GM23338 (cell line): Measurements from ENCODE around the gene DIP2B. TPM values are rescaled to one million over a fixed set of nuclear protein-coding genes. Genes with fewer than 3 reads are reported as not detected.
A peak's percentile ranks its signal among the peaks of the same experiment; 100 is the strongest.

Source experiments
- ATAC-seq: fragments of 200-7000 bp; cut with Tn5 transposase; 3 replicates; pipeline ENCODE4 v1.9.1; 2020
- DNase-seq: peaks from one replicate; pipeline ENCODE4 v3.0.0-alpha.2; 2015; ENCODE audit warnings: low spot score
- H2AFZ ChIP-seq: fragments of 200-600 bp; sonication (generic); 2 replicates; pipeline ENCODE4 v1.8.0; 2016; ENCODE audit warnings: antibody characterized with exemption, mild to moderate bottlenecking, moderate library complexity
- H3F3A ChIP-seq: fragments of 200-600 bp; sonication (generic); replicated peaks from 2 replicates; pipeline ENCODE4 v1.8.0; 2017; ENCODE audit warnings: antibody characterized with exemption, mixed run types, low read depth
- H3K27ac ChIP-seq: fragments of 200-600 bp; sonication (generic); 2 replicates; pipeline ENCODE4 v1.6.1; 2016; ENCODE audit warnings: low read depth
- H3K27me3 ChIP-seq: fragments of 200-600 bp; sonication (generic); 2 replicates; pipeline ENCODE4 v1.8.0; 2016; ENCODE audit warnings: mild to moderate bottlenecking, mixed run types, moderate library complexity; ENCODE audit not compliant: insufficient read depth
- H3K36me3 ChIP-seq: fragments of 200-600 bp; sonication (generic); 2 replicates; pipeline ENCODE4 v1.8.0; 2016; ENCODE audit warnings: mild to moderate bottlenecking; ENCODE audit not compliant: insufficient read depth
- H3K4me1 ChIP-seq: fragments of 200-600 bp; sonication (generic); 2 replicates; pipeline ENCODE4 v1.8.0; 2016; ENCODE audit warnings: mild to moderate bottlenecking, moderate library complexity; ENCODE audit not compliant: insufficient read depth
- H3K4me2 ChIP-seq: fragments of 200-600 bp; sonication (generic); 2 replicates; pipeline ENCODE4 v1.7.1; 2017; ENCODE audit warnings: mixed run types
- H3K4me3 ChIP-seq: fragments of 200-600 bp; sonication (generic); 2 replicates; pipeline ENCODE4 v1.6.1; 2016; ENCODE audit warnings: mixed run types
- H3K79me2 ChIP-seq: fragments of 200-600 bp; sonication (generic); replicated peaks from 2 replicates; pipeline ENCODE4 v1.8.0; 2017; ENCODE audit warnings: mild to moderate bottlenecking; ENCODE audit not compliant: insufficient read depth
- H3K9me2 ChIP-seq: fragments of 200-600 bp; sonication (generic); 2 replicates; pipeline ENCODE4 v1.8.0; 2017; ENCODE audit not compliant: insufficient read depth
- H4K20me1 ChIP-seq: fragments of 200-600 bp; sonication (generic); replicated peaks from 2 replicates; pipeline ENCODE4 v1.8.0; 2017; ENCODE audit warnings: mild to moderate bottlenecking; ENCODE audit not compliant: insufficient read depth
- H3K27ac Mint-ChIP-seq: 2 replicates; pipeline ENCODE4 v1.8.0; 2020; ENCODE audit warnings: inconsistent platforms, mild to moderate bottlenecking, moderate library complexity, mixed read lengths
- H3K27me3 Mint-ChIP-seq: 3 replicates; pipeline ENCODE4 v1.8.0; 2022; ENCODE audit warnings: low read depth, mild to moderate bottlenecking, moderate library complexity, mixed read lengths, inconsistent platforms; ENCODE audit not compliant: insufficient read depth, poor library complexity
- H3K36me3 Mint-ChIP-seq: 3 replicates; pipeline ENCODE4 v1.8.0; 2021; ENCODE audit warnings: low read depth, mild to moderate bottlenecking, inconsistent platforms, moderate library complexity, mixed read lengths
- H3K4me1 Mint-ChIP-seq: 3 replicates; pipeline ENCODE4 v1.8.0; 2020; ENCODE audit warnings: mild to moderate bottlenecking, inconsistent platforms, mixed read lengths
- H3K4me3 Mint-ChIP-seq: 3 replicates; pipeline ENCODE4 v1.8.0; 2021; ENCODE audit warnings: moderate library complexity, mild to moderate bottlenecking, inconsistent platforms, mixed read lengths
- H3K9me3 Mint-ChIP-seq: 3 replicates; pipeline ENCODE4 v1.8.0; 2020; ENCODE audit warnings: moderate library complexity, mild to moderate bottlenecking, inconsistent platforms, mixed read lengths
- CREB1 ChIP-seq: fragments of 250-450 bp; sonication (Bioruptor Pico); IDR thresholded peaks from 2 replicates; pipeline ENCODE4 v1.5.0; 2020; ENCODE audit warnings: low read depth, mild to moderate bottlenecking, moderate library complexity
- CTCF ChIP-seq, 2 experiments: fragments of 200-600 bp in 1 of 2; sonication (generic) in 1 of 2; conservative IDR thresholded peaks; 2 replicates each; pipeline versions ENCODE4 v1.5.1 to v1.6.1; 2016 to 2017; ENCODE audit warnings: antibody characterized with exemption in 2 of 2, low read depth in 2 of 2, mild to moderate bottlenecking in 2 of 2, moderate library complexity in 1 of 2
- EZH2 ChIP-seq: fragments of 200-600 bp; sonication (generic); IDR thresholded peaks from one replicate; pipeline ENCODE4 v1.8.0; 2017; ENCODE audit warnings: antibody characterized with exemption, mild to moderate bottlenecking, low read depth; ENCODE audit not compliant: unreplicated experiment
- EZH2phosphoT487 ChIP-seq: fragments of 200-600 bp; sonication (generic); IDR thresholded peaks from one replicate; pipeline ENCODE4 v1.8.1; 2018; ENCODE audit warnings: antibody characterized with exemption; ENCODE audit not compliant: unreplicated experiment
- JUNB ChIP-seq: IDR thresholded peaks from one replicate; pipeline ENCODE4 v1.6.1; 2016; ENCODE audit warnings: antibody characterized with exemption; ENCODE audit not compliant: unreplicated experiment
- NANOG ChIP-seq: IDR thresholded peaks from 2 replicates; pipeline ENCODE4 v1.6.1; 2016; ENCODE audit warnings: antibody characterized with exemption, borderline replicate concordance
- POLR2AphosphoS5 ChIP-seq: IDR thresholded peaks from 2 replicates; pipeline ENCODE4 v1.6.1; 2016; ENCODE audit warnings: antibody characterized with exemption, low read depth
- STAT1 ChIP-seq: IDR thresholded peaks from one replicate; pipeline ENCODE4 v1.6.1; 2016; ENCODE audit warnings: antibody characterized with exemption; ENCODE audit not compliant: unreplicated experiment
- ZNF114 ChIP-seq: fragments of 250-450 bp; sonication (Bioruptor Pico); IDR thresholded peaks from 2 replicates; pipeline ENCODE4 v1.5.0; 2020; ENCODE audit warnings: mild to moderate bottlenecking, moderate library complexity
- ZNF331 ChIP-seq: fragments of 250-450 bp; sonication (Bioruptor Pico); IDR thresholded peaks from 2 replicates; pipeline ENCODE4 v1.5.0; 2020; ENCODE audit warnings: low read depth, mild to moderate bottlenecking, moderate library complexity
- ZNF462 ChIP-seq: fragments of 250-450 bp; sonication (Bioruptor Pico); IDR thresholded peaks from 2 replicates; pipeline ENCODE4 v1.5.0; 2020; ENCODE audit warnings: mild to moderate bottlenecking, moderate library complexity
- polyA plus RNA-seq: library from polyadenylated mRNA; unstranded; fragments of >200 nt; fragmentation: Nextera tagmentation; extraction: Ambion mirVana; gene quantifications from 2 replicates; pipeline ENCODE4 v1.2.1, GENCODE V29; 2016
- total RNA-seq: library from RNA; depleted of rRNA; stranded (reverse); fragments of >200 nt; shearing (Covaris generic); gene quantifications from 2 replicates; pipeline ENCODE4 v1.2.3, GENCODE V29; 2014
- TF ChIP-seq, protein P1 (sequence below): IDR thresholded peaks from one replicate; pipeline ENCODE4 v1.6.1; 2018; ENCODE audit warnings: antibody characterized with exemption; ENCODE audit not compliant: unreplicated experiment
- TF ChIP-seq, protein P2 (sequence below): IDR thresholded peaks from 2 replicates; pipeline ENCODE4 v1.6.1; 2016; ENCODE audit warnings: antibody characterized with exemption

DIP2B gene
- total and polyA plus RNA-seq, 2 experiments from 2014 or later = 8.0 to 36.4 TPM

GRCh38 chr12:50661300-50662115 lies 156.7 kb downstream of the DIP2B start:
- Mint-ChIP-seq H3K4me3 (no peak overlapping the region), H3K9me3 (no peaks in the 10 kb centered on the region; the same call in 2 of the 3 replicates), H3K27me3 (peaks cover 2% of the 10 kb centered on the region), H3K27ac (no peak overlapping the region), H3K36me3 (no peaks in the 10 kb centered on the region), H3K4me1 (peaks cover 4% of the 10 kb centered on the region; the same call in 2 of the 3 replicates)
- TF ChIP-seq EZH2 = no peak
- TF ChIP-seq NANOG = no peak
- TF ChIP-seq ZNF462 (CRISPR knock-in tag) = no peak
- TF ChIP-seq ZNF331 (CRISPR knock-in tag) = no peak
- TF ChIP-seq ZNF114 (CRISPR knock-in tag) = no peak
- TF ChIP-seq, protein P1, sequence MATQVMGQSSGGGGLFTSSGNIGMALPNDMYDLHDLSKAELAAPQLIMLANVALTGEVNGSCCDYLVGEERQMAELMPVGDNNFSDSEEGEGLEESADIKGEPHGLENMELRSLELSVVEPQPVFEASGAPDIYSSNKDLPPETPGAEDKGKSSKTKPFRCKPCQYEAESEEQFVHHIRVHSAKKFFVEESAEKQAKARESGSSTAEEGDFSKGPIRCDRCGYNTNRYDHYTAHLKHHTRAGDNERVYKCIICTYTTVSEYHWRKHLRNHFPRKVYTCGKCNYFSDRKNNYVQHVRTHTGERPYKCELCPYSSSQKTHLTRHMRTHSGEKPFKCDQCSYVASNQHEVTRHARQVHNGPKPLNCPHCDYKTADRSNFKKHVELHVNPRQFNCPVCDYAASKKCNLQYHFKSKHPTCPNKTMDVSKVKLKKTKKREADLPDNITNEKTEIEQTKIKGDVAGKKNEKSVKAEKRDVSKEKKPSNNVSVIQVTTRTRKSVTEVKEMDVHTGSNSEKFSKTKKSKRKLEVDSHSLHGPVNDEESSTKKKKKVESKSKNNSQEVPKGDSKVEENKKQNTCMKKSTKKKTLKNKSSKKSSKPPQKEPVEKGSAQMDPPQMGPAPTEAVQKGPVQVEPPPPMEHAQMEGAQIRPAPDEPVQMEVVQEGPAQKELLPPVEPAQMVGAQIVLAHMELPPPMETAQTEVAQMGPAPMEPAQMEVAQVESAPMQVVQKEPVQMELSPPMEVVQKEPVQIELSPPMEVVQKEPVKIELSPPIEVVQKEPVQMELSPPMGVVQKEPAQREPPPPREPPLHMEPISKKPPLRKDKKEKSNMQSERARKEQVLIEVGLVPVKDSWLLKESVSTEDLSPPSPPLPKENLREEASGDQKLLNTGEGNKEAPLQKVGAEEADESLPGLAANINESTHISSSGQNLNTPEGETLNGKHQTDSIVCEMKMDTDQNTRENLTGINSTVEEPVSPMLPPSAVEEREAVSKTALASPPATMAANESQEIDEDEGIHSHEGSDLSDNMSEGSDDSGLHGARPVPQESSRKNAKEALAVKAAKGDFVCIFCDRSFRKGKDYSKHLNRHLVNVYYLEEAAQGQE = no peak
- no peak for TF ChIP-seq EZH2phosphoT487
- TF ChIP-seq CREB1 (CRISPR knock-in tag) = no peak
- TF ChIP-seq STAT1 = no peak
- TF ChIP-seq CTCF (conservative IDR thresholded peaks at IDR 0.05; ENCODE audit: low read depth in 2 of 2) = no peak
- TF ChIP-seq POLR2AphosphoS5 = no peak
- no peak for TF ChIP-seq JUNB
- TF ChIP-seq, protein P2, sequence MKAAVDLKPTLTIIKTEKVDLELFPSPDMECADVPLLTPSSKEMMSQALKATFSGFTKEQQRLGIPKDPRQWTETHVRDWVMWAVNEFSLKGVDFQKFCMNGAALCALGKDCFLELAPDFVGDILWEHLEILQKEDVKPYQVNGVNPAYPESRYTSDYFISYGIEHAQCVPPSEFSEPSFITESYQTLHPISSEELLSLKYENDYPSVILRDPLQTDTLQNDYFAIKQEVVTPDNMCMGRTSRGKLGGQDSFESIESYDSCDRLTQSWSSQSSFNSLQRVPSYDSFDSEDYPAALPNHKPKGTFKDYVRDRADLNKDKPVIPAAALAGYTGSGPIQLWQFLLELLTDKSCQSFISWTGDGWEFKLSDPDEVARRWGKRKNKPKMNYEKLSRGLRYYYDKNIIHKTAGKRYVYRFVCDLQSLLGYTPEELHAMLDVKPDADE = no peak
- Histone ChIP-seq H3K9me2 (no peaks in the 10 kb centered on the region), H3K4me1 (no peaks in the 10 kb centered on the region), H4K20me1 (no peaks in the 10 kb centered on the region), H3F3A (no peaks in the 10 kb centered on the region), H3K36me3 (no peaks in the 10 kb centered on the region), H2AFZ (no peak overlapping the region), H3K4me2 (no peak overlapping the region), H3K27ac (peak overlapping the region; percentile 20; the same call in 1 of the 2 replicates), H3K27me3 (no peaks in the 10 kb centered on the region), H3K4me3 (no peak overlapping the region), H3K79me2 (no peaks in the 10 kb centered on the region)
- no peak for ATAC-seq
- no peak for DNase-seq
